SK-N-SH treated with all-trans-retinoic acid at 6 μM for 48 hours (cell line): ENCODE results near the gene RAPGEF4.

ENCODE experiments used
- ATAC-seq: fragments of 200-7000 bp; cut with Tn5 transposase; 3 replicates; pipeline ENCODE4 v1.9.1; 2020; ENCODE audit warnings: mild to moderate bottlenecking, moderate library complexity
- ARNTL ChIP-seq: fragments of 450-650 bp; formaldehyde crosslinking; IDR thresholded peaks from 2 replicates; pipeline ENCODE4 v1.5.0; 2020; ENCODE audit warnings: low read depth, mild to moderate bottlenecking, moderate library complexity, borderline replicate concordance
- CSDC2 ChIP-seq: fragments of 250-450 bp; sonication (Bioruptor Pico); IDR thresholded peaks from 2 replicates; pipeline ENCODE4 v1.5.0; 2020; ENCODE audit warnings: mild to moderate bottlenecking, moderate library complexity
- ESRRG ChIP-seq: fragments of 250-450 bp; sonication (Bioruptor Pico); IDR thresholded peaks from 2 replicates; pipeline ENCODE4 v1.6.1; 2021; ENCODE audit warnings: mild to moderate bottlenecking
- GLIS3 ChIP-seq: fragments of 250-450 bp; sonication (Bioruptor Pico); IDR thresholded peaks from 2 replicates; pipeline ENCODE4 v1.5.0; 2020; ENCODE audit warnings: mild to moderate bottlenecking, moderate library complexity
- ISL1 ChIP-seq: fragments of 250-450 bp; sonication (Bioruptor Pico); IDR thresholded peaks from 2 replicates; pipeline ENCODE4 v2.1.2; 2022; ENCODE audit warnings: mild to moderate bottlenecking, moderate library complexity
- RARB ChIP-seq: fragments of 250-450 bp; sonication (Bioruptor Pico); IDR thresholded peaks from 2 replicates; pipeline ENCODE4 v1.8.0; 2021; ENCODE audit warnings: mild to moderate bottlenecking, moderate library complexity
- SNAI2 ChIP-seq: fragments of 250-450 bp; sonication (Bioruptor Pico); IDR thresholded peaks from 2 replicates; pipeline ENCODE4 v1.5.0; 2020; ENCODE audit warnings: mild to moderate bottlenecking, moderate library complexity
- TCF4 ChIP-seq: fragments of 250-450 bp; sonication (Bioruptor Pico); IDR thresholded peaks from 2 replicates; pipeline ENCODE4 v1.8.0; 2021; ENCODE audit warnings: mild to moderate bottlenecking, moderate library complexity, borderline replicate concordance
- TOX ChIP-seq: fragments of 250-450 bp; sonication (Bioruptor Pico); IDR thresholded peaks from 2 replicates; pipeline ENCODE4 v1.8.0; 2021; ENCODE audit warnings: mild to moderate bottlenecking, moderate library complexity, borderline replicate concordance
- ZC3H10 ChIP-seq: fragments of 250-450 bp; sonication (Bioruptor Pico); IDR thresholded peaks from 2 replicates; pipeline ENCODE4 v1.5.1; 2021; ENCODE audit warnings: mild to moderate bottlenecking, moderate library complexity
- ZFP30 ChIP-seq: fragments of 450-650 bp; formaldehyde crosslinking; IDR thresholded peaks from 2 replicates; pipeline ENCODE4 v1.5.0; 2022; ENCODE audit warnings: mild to moderate bottlenecking, moderate library complexity
- ZNF565 ChIP-seq: fragments of 450-650 bp; formaldehyde crosslinking; conservative IDR thresholded peaks from 2 replicates; pipeline ENCODE4 v1.5.0; 2020; ENCODE audit warnings: low read depth, mild to moderate bottlenecking, moderate library complexity
- ZNF70 ChIP-seq: fragments of 450-650 bp; formaldehyde crosslinking; IDR thresholded peaks from 2 replicates; pipeline ENCODE4 v1.5.0; 2020; ENCODE audit warnings: mild to moderate bottlenecking, moderate library complexity
- ZNF8 ChIP-seq: fragments of 450-650 bp; formaldehyde crosslinking; IDR thresholded peaks from 2 replicates; pipeline ENCODE4 v1.5.0; 2020; ENCODE audit warnings: mild to moderate bottlenecking, moderate library complexity
- TF ChIP-seq, protein P1 (sequence below): fragments of 250-450 bp; sonication (Bioruptor Pico); IDR thresholded peaks from 2 replicates; pipeline ENCODE4 v1.5.0; 2020; ENCODE audit warnings: mild to moderate bottlenecking, moderate library complexity
- TF ChIP-seq, protein P2 (sequence below): fragments of 250-450 bp; sonication (Bioruptor Pico); IDR thresholded peaks from 2 replicates; pipeline ENCODE4 v1.8.0; 2020; ENCODE audit warnings: mild to moderate bottlenecking, moderate library complexity, borderline replicate concordance
- TF ChIP-seq, protein P3 (sequence below): fragments of 250-450 bp; sonication (Bioruptor Pico); IDR thresholded peaks from 2 replicates; pipeline ENCODE4 v1.5.1; 2021; ENCODE audit warnings: mild to moderate bottlenecking, moderate library complexity
- TF ChIP-seq, protein P4 (sequence below): fragments of 250-450 bp; sonication (Bioruptor Pico); IDR thresholded peaks from 2 replicates; pipeline ENCODE4 v1.5.1; 2020; ENCODE audit warnings: low read depth, mild to moderate bottlenecking, moderate library complexity
- TF ChIP-seq, protein P5 (sequence below): fragments of 250-450 bp; sonication (Bioruptor Pico); IDR thresholded peaks from 2 replicates; pipeline ENCODE4 v1.8.0; 2021; ENCODE audit warnings: low read depth, mild to moderate bottlenecking, moderate library complexity, borderline replicate concordance

Gene RAPGEF4

DNA sequence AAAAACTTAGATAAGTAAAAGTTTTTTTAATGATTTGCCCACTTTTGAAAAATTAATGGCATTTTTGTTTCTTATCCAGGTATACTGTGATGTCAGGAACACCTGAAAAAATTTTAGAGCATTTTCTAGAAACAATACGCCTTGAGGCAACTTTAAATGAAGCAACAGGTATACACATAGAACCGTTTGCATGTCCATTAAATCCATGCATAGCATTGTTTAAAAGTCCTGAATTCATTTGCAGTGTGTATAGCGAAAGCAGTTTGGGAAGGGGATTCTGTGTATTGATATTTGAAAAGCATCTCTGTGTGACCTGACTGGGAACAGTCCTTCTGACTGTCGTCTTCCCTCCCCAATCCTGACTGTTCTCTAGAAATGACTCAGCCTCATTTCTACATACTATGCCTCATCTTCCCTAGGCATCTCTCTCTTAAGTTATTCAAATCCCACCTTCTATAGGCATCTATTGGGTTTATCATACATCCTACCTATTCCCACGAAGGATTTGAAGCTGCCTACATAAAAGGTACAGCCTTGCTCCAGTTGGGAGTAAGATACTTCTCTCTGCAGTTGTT, 260.8 kb downstream of the RAPGEF4 start:
- ATAC-seq: no peak
- TF ChIP-seq ISL1 (CRISPR knock-in tag) (no peak), ZFP30 (CRISPR knock-in tag) (no peak), TOX (CRISPR knock-in tag) (no peak), CSDC2 (CRISPR knock-in tag) (no peak), ZNF70 (CRISPR knock-in tag) (no peak), ESRRG (CRISPR knock-in tag) (no peak), ZC3H10 (no peak), ZNF8 (no peak), ARNTL (CRISPR knock-in tag) (no peak), GLIS3 (no peak), ZNF565 (no peak)
- TF ChIP-seq, protein P1, sequence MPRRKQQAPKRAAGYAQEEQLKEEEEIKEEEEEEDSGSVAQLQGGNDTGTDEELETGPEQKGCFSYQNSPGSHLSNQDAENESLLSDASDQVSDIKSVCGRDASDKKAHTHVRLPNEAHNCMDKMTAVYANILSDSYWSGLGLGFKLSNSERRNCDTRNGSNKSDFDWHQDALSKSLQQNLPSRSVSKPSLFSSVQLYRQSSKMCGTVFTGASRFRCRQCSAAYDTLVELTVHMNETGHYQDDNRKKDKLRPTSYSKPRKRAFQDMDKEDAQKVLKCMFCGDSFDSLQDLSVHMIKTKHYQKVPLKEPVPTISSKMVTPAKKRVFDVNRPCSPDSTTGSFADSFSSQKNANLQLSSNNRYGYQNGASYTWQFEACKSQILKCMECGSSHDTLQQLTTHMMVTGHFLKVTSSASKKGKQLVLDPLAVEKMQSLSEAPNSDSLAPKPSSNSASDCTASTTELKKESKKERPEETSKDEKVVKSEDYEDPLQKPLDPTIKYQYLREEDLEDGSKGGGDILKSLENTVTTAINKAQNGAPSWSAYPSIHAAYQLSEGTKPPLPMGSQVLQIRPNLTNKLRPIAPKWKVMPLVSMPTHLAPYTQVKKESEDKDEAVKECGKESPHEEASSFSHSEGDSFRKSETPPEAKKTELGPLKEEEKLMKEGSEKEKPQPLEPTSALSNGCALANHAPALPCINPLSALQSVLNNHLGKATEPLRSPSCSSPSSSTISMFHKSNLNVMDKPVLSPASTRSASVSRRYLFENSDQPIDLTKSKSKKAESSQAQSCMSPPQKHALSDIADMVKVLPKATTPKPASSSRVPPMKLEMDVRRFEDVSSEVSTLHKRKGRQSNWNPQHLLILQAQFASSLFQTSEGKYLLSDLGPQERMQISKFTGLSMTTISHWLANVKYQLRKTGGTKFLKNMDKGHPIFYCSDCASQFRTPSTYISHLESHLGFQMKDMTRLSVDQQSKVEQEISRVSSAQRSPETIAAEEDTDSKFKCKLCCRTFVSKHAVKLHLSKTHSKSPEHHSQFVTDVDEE (CRISPR knock-in tag): no peak
- TF ChIP-seq, protein P2, sequence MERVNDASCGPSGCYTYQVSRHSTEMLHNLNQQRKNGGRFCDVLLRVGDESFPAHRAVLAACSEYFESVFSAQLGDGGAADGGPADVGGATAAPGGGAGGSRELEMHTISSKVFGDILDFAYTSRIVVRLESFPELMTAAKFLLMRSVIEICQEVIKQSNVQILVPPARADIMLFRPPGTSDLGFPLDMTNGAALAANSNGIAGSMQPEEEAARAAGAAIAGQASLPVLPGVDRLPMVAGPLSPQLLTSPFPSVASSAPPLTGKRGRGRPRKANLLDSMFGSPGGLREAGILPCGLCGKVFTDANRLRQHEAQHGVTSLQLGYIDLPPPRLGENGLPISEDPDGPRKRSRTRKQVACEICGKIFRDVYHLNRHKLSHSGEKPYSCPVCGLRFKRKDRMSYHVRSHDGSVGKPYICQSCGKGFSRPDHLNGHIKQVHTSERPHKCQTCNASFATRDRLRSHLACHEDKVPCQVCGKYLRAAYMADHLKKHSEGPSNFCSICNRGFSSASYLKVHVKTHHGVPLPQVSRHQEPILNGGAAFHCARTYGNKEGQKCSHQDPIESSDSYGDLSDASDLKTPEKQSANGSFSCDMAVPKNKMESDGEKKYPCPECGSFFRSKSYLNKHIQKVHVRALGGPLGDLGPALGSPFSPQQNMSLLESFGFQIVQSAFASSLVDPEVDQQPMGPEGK (CRISPR knock-in tag): no peak
- TF ChIP-seq, protein P3, sequence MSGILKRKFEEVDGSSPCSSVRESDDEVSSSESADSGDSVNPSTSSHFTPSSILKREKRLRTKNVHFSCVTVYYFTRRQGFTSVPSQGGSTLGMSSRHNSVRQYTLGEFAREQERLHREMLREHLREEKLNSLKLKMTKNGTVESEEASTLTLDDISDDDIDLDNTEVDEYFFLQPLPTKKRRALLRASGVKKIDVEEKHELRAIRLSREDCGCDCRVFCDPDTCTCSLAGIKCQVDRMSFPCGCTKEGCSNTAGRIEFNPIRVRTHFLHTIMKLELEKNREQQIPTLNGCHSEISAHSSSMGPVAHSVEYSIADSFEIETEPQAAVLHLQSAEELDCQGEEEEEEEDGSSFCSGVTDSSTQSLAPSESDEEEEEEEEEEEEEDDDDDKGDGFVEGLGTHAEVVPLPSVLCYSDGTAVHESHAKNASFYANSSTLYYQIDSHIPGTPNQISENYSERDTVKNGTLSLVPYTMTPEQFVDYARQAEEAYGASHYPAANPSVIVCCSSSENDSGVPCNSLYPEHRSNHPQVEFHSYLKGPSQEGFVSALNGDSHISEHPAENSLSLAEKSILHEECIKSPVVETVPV (CRISPR knock-in tag): no peak
- TF ChIP-seq, protein P4, sequence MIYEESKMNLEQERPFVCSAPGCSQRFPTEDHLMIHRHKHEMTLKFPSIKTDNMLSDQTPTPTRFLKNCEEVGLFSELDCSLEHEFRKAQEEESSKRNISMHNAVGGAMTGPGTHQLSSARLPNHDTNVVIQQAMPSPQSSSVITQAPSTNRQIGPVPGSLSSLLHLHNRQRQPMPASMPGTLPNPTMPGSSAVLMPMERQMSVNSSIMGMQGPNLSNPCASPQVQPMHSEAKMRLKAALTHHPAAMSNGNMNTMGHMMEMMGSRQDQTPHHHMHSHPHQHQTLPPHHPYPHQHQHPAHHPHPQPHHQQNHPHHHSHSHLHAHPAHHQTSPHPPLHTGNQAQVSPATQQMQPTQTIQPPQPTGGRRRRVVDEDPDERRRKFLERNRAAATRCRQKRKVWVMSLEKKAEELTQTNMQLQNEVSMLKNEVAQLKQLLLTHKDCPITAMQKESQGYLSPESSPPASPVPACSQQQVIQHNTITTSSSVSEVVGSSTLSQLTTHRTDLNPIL (CRISPR knock-in tag): no peak
- TF ChIP-seq, all 23 proteins: peak for 0

DNA sequence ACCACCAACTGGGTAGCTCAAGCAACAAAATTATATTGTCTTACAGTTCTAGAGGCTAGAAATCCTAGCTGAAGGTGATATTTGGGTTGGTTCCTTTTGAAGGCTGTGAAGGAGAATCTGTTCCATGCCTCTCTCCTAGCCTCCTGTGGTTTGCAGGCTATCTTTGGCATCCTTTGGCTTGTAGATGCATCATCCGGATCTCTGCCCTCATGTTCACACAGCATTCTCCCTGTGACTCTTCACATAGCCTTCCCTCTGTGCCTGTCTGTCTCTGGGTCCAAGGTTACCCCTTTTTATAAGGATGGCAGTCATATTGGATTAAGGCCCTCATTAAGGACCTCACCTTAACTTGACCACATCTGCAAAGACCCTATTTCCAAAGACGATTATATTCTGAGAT, 261.4 kb downstream of the RAPGEF4 start:
- TF ChIP-seq GLIS3 (no peak), TCF4 (CRISPR knock-in tag) (no peak), ESRRG (CRISPR knock-in tag) (no peak), ZNF565 (no peak), SNAI2 (CRISPR knock-in tag) (no peak), ISL1 (CRISPR knock-in tag) (no peak), ARNTL (CRISPR knock-in tag) (no peak), ZC3H10 (no peak), ZNF8 (no peak), RARB (CRISPR knock-in tag) (no peak)
- TF ChIP-seq, protein P4 (CRISPR knock-in tag): no peak
- TF ChIP-seq, protein P5, sequence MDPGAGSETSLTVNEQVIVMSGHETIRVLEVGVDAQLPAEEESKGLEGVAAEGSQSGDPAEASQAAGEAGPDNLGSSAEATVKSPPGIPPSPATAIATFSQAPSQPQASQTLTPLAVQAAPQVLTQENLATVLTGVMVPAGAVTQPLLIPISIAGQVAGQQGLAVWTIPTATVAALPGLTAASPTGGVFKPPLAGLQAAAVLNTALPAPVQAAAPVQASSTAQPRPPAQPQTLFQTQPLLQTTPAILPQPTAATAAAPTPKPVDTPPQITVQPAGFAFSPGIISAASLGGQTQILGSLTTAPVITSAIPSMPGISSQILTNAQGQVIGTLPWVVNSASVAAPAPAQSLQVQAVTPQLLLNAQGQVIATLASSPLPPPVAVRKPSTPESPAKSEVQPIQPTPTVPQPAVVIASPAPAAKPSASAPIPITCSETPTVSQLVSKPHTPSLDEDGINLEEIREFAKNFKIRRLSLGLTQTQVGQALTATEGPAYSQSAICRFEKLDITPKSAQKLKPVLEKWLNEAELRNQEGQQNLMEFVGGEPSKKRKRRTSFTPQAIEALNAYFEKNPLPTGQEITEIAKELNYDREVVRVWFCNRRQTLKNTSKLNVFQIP (CRISPR knock-in tag): no peak
- ATAC-seq: no peak
